ENCODE measurements around the gene FAM200C.
A peak's percentile ranks its signal among the peaks of the same experiment; 100 is the strongest.

- no peak for TF ChIP-seq CTCF (conservative IDR thresholded peaks at IDR 0.05)
- TF ChIP-seq EZH2 (IDR thresholded peaks at IDR 0.05; ENCODE audit: low read depth): peak; percentile 17; the same call in 1 of the 2 replicates
Observed at GRCh38 chr5:160370713-160371034, 29.2 kb downstream of the FAM200C start.

All from PC-9 (cell line).